GM19099 (cell line): ENCODE measurements around the gene IST1.

Experiments used
- POLR2A ChIP-seq: IDR thresholded peaks from 3 replicates; pipeline ENCODE4 v1.6.1; 2011; ENCODE audit warnings: low read depth; ENCODE audit not compliant: insufficient read length; ENCODE audit errors: extremely low read depth

Gene IST1

DNA sequence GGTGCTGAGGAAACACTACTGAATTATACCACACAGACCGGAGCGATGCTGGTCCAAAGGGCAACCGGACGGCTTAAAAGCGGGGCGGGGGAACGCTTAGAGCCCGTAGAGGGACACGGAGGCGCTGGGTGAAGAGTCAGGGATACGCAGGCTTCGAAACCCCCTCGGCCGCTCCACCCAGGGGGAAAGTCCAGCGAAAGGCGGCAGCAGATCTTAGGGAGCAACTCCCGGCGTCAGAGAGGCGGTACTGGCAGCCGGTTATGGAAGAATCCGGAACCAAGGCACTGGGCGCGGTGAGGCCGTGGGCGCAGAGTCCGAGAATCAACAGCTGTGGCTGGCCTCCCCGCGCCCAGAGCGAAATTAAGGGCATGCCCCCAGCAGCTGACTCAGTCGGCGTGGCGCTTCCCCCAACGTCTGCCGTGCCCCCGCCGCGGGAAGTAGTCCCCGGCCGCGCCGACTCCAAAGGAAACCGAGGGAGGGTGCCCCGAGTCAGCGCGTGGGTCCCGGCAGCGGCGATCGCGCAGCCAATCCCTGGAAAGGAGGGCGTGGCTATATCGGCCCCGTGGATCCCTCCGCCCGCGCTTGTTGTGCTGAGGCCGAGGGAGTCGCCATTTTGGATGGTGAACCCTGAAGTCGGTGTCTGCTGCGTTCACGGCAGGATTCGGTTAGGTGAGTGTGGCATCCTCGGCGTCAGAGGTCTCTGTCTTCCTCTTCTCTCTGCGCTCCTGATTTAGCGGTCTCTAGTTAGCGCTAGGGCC, at the start of gene IST1:
Gene IST1, plus strand, starts transcription at position 611 of the 758 bp plus-strand sequence. CDS start 20,110 bp downstream, outside the sequence.
- peak; percentile 90 for TF ChIP-seq POLR2A

DNA sequence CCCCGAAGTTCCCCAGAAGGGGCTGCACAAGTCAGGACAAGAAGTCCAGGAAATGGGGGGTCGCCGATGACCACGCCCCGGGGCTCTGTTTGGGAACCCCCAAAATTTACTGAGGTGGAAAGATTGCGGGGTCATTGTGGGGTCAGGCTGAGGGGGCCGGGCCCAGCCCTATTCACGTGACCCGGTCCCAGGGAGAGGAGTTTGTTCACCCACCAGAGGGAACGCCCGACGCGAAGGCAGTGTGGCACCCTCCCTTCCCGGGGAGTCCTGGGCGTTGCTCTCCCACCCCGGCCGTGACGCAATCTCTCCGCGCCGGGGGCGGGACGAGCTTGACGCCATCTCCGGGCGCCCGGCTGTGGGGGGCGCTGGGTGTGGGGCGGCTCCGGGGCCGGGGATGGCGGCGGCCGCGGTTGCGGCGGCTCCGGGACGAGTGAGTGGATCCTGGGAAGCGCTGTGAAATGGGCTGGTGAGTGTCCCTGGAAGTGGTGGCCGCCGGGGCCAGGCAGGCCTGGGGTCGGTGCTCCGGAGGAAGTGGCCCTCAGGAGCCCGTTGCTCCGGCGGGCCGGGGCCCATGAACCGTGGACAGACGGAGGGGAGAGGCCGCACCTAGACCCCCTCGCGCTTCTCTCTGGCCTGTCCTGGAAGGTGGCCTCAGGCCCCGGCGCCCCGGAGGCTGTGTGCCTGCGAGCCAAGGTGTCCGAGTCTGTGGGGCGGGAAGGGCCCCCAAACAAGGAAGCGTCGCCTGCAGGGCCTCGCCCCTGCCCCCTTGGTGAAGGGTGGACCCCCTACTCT, 49.5 kb upstream of the IST1 start, which contains the start of gene ATXN1L:
Gene ATXN1L, plus strand, starts transcription at position 338 of the 792 bp plus-strand sequence. CDS start 3,765 bp downstream, outside the sequence.
- peak; percentile 80 for TF ChIP-seq POLR2A

DNA sequence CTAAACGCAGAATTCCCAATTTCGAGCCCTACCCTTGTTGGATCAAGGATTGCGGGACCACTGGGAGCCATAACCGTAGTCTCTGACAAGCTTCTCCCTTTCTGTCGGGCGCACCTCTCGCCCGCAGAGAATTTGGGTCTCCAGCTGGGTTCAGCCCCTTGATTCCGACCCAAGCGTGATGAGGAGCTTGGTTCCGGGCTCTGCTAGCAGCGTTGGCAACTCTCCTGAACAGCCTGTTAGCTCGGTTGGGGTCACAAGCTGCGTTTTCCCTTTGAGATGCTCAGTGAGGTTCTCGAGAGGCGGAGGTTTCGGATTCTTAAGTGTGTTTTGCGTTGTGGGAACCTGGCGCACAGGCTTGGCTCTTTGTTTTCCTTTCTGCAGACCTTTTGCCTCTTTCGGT, 48.9 kb upstream of the IST1 start:
- TF ChIP-seq POLR2A: no peak

DNA sequence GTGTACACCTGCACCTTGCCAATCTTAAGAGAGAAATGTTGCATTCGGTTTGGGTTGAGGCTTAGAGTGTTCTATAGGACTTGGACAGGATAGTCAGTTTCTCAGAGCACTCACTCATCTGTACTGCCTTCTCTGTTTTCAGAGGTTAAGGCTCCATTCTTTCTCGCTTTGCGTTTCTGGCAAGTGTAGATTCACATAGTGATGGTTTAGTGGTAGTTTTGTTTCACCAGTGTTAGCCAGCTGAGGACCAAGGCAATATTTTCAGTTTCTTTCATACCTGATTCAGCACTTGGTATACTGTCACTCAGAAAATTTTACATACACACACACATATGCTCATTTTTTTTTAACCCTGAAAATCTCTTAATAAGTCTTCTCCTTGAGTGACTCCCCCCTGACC, 48.2 kb upstream of the IST1 start:
- no peak for TF ChIP-seq POLR2A

DNA sequence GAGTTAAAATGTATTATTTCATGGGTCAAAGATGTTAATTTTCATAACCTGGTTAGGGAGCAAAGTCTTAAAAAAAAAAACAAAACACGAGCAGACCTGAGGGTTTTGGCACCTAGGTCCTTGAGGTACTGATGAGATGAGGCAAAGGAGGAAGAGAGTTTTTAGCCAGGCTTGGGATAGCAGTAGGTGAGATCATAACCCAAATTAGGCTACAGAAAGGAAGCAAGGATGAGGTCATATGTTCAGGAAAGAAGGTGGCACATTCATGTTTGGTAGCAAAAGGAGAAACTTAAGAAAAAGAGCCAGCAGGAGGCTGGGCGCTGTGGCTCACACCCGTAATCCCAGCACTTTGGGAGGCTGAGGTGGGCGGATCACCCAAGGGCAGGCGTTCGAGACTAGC, 46.7 kb upstream of the IST1 start:
- TF ChIP-seq POLR2A: no peak

DNA sequence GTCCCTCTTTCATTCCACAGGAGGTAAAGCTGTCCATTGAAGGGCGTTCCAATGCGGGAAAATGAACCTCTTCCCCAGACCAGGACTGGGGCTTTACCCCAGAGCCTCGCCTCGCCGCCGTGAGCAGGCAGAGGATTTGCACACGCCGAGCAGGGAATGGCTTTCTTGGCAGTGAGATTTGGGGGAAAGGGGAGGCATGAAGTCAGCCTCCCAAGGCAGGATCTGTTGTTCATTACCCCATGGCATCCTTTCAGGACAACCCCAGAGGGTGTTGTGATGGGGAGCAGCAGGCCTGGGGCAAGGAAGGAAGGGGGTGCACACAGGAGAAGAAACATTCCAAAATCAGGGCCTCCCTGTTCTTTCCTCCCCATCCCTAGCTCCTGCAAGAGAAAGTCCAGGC, 43.6 kb upstream of the IST1 start:
- TF ChIP-seq POLR2A: no peak

DNA sequence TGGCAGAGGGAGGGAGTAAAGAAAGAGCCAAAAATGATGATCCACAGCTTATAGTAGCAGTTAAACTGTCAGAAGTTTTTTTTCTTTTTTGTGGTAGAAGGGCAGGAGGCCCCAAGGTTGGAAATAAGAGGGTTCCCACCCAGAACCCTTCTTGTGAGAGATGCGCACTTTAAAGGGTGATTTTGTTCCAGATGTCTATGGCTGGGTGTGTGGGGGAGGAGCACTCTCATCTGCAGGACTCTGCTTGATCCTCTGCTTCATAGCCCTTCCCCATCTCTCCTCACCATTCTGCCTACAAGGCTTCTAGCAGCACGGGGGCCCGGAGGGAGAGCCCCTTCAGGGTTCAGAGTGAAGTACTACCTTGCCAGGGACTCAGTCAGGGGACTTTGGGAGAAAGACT, 43.2 kb upstream of the IST1 start:
- TF ChIP-seq POLR2A: no peak

DNA sequence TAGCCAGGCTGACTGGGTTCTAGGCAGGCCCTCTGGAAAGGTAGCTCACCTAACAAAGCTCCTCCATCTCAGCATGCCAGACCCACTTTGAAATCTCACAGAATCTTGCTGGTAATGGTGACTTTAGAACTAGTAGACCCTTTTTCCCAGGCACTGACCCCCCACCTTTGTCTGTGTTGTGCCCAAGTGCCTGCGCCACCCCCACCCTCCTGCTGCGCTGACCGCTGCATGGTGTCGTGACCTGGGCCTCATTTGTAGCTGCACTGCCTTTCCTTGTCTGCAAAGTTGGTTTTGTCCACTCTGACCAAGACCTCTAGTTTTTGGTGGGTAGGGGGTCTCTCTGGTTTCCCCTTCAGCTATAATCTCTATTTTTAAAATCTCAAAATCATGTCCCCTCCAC, 42.8 kb upstream of the IST1 start:
- no peak for TF ChIP-seq POLR2A

DNA sequence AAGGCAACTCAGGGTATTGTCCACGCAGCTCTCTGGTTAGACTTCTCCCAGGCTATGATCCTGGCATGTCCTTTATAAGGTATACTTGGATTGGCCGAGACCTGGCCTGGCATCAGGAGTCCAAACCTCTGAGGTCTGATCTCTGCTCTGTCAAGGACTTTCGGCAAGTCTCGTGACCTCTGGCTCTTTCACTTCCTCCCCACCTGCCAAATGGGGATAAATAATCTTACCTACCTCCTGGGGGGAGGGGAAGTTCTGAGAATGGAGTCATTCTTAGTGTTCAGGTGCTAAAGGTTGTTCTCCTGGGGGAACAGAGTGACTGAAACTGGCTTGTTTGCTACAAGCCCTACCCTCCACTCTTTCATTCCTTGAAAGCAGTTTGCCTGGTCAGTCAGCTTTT, 41.9 kb upstream of the IST1 start:
- no peak for TF ChIP-seq POLR2A

DNA sequence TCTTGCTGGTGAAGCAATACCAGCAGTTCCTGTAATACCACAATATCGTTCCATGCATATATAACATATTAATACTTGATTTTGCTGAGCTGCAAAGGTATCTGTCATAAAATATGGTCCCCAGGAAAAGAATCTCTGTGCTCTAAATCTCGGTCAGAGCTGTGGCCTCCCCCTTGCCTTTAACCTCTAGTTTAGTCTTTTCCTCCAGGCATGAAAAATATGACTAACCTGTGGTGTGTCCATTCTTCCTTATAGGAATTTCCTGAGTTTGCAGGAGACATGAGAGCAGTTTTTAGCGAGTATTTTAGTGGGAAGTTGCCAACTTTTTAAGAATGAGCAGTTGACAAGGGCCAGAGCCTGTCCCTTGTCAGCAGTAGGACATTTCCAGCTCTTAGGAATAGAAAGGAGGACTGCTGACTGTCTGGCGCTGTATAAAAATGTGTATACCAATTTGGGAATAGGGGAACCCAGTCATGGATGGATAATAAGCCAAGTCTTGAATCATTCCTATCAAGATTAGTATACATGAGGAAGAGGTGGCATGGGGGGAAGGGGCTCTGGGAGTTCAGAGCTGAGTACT, 40.9 kb upstream of the IST1 start:
- no peak for TF ChIP-seq POLR2A

DNA sequence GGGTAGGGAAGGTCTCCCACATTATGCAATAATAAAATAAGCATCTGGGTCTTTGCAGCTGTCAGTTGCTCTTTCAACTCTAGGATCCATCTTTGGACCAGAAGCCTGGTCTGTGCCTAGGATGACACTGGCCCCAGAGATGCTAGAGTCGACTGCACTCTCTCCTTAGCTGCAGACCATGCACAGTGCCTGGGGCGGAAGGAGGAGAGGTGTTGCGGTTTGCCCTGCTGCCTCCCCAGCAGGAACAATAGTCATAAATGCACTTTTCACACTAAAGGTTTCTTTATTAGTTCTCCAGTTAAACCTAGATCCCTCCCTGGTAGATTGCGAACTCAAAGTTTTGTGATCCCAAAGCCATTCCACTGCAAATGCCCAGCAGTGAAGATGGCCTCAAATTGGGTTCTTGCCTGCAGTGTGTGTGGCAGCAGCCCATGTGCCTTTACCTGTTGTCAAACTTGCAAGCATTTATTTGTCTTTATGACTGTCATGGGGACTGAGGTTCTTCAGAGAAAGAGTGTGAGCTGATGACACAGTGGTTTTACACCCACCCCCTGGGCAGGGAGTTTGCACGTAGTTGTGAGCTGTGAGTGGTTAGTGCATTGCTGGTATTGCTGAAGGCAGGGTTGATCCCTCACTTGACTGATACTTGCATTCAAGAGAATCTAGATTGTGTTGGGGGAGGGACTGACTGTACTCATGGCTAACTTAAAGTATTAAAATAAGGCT, 39.2 kb upstream of the IST1 start:
- TF ChIP-seq POLR2A: no peak

DNA sequence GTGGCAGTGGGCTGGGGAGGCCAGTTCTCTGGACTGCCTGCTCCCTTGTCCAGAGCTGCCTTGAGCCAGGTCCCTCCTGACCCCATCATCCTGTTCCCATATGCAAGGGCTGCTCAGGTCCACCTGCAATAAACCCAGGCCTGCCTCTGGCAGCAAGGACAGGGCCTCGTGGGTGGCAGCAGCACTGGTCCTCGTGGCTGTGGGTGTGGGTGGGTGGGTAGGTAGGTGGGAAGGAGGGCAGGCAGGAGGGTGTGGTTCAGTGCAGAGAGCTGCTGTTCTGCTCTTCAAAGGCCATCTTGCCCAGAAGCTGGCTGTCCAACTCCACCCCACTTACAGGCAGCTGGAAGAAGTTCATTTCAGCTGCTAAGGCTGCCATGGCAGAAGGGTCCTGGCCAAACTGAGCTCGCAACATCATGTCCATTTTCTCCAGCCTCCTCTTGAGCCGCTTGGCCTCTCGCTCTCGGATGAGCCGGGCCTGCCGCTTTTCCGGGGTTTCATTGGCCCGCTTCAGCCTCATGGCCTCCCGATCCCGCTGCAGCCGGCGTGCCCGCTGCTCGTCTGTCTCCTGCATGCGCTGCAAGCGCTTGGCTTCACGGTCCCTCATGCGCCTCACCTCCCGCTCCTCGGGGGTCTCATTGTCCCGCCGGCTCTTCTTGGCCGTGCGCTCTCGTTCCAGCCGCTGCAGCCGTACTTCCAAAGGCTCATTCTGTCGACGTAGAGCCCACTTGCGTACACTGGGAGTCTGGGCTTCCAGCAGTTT, 35.4 kb upstream of the IST1 start:
- TF ChIP-seq POLR2A: no peak

DNA sequence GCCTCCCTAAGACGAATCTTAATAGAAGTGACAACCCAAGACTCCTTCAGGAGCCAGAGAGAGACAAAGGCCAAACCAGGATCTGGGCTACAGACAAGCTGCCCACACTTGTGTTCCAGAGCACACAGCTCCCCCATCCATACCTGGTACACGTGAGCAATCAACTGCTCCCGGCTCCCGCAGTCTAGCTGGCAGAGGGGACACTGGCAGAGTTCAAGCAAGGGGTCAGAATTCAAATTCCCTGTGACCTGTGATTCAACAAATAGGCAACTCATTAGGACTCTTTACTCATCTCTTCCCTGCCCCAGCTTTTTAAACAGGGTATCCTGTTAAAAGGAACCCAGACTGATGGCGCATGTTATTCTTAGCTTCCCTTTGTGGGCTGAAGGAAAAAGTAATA, 31.3 kb upstream of the IST1 start:
- TF ChIP-seq POLR2A: no peak

DNA sequence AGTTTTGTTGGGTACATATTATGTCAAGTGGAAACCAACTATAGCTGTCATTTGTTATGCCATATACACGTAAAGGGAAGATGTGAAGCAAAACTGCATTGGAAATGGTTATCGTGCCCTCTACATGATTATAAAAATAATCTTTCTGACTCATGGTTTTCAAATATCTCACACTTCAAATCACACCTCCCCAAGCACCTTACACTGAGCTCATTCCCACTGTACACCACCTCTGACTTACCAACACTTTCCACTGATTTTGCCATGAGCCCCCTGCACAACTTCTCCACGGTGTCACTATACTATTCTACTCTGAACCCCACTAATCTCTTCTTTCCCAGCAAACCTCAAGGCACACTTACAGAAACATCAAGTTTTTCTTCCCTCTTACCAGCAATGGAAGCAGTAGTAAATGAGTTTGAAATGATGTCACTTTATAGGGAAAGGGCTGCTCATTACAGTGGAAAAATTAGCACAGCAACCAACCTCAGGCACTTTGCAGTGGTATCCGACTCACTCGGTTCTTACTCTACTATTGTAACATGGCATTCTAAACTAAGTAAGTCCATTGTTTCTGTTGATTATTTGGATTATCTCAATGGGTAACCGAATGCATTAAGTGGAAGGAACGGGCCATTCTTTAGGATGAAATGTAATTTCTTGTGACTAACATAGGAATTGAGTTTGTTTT, 30.0 kb upstream of the IST1 start:
- TF ChIP-seq POLR2A: no peak
